ENCODE measurements around the gene ALK.

Gene ALK

GRCh38 chr2:29698216-29698615 lies 223.2 kb downstream of the ALK start:
- no peak for DNase-seq
- Histone ChIP-seq H3K36me3 (no peaks in the 10 kb centered on the region), H3K9me3 (ENCODE audit: severe bottlenecking) (peaks cover 3% of the 10 kb centered on the region), H3K27ac (no peak overlapping the region), H3K4me3 (ENCODE audit: low read depth, low read length) (no peak overlapping the region), H3K27me3 (ENCODE audit: insufficient read depth, low read depth, severe bottlenecking) (no peaks in the 10 kb centered on the region)
- TF ChIP-seq, protein P1, sequence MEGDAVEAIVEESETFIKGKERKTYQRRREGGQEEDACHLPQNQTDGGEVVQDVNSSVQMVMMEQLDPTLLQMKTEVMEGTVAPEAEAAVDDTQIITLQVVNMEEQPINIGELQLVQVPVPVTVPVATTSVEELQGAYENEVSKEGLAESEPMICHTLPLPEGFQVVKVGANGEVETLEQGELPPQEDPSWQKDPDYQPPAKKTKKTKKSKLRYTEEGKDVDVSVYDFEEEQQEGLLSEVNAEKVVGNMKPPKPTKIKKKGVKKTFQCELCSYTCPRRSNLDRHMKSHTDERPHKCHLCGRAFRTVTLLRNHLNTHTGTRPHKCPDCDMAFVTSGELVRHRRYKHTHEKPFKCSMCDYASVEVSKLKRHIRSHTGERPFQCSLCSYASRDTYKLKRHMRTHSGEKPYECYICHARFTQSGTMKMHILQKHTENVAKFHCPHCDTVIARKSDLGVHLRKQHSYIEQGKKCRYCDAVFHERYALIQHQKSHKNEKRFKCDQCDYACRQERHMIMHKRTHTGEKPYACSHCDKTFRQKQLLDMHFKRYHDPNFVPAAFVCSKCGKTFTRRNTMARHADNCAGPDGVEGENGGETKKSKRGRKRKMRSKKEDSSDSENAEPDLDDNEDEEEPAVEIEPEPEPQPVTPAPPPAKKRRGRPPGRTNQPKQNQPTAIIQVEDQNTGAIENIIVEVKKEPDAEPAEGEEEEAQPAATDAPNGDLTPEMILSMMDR (IDR thresholded peaks at IDR 0.05; ENCODE audit: low read depth, low read length), result no peak

GRCh38 chr2:29697715-29698114 lies 223.7 kb downstream of the ALK start:
- no peak overlapping the region for H3K4me3 ChIP-seq (ENCODE audit: low read depth, low read length)
- no peak overlapping the region for H3K27ac ChIP-seq
- TF ChIP-seq, protein P1 (IDR thresholded peaks at IDR 0.05; ENCODE audit: low read depth, low read length), result no peak
- no peaks in the 10 kb centered on the region for H3K36me3 ChIP-seq
- peaks cover 5% of the 10 kb centered on the region for H3K9me3 ChIP-seq (ENCODE audit: severe bottlenecking)
- DNase-seq, result no peak
- no peaks in the 10 kb centered on the region for H3K27me3 ChIP-seq (ENCODE audit: insufficient read depth, low read depth, severe bottlenecking)

- TF ChIP-seq, protein P1 (IDR thresholded peaks at IDR 0.05; ENCODE audit: low read depth, low read length), result no peak
- Histone ChIP-seq H3K27ac (no peak overlapping the region), H3K27me3 (ENCODE audit: insufficient read depth, low read depth, severe bottlenecking) (no peaks in the 10 kb centered on the region), H3K9me3 (ENCODE audit: severe bottlenecking) (peaks cover 10% of the 10 kb centered on the region), H3K4me3 (ENCODE audit: low read depth, low read length) (no peak overlapping the region), H3K36me3 (no peaks in the 10 kb centered on the region)
- DNase-seq, result no peak
Observed at GRCh38 chr2:29697181-29697580, 224.2 kb downstream of the ALK start.

DNA sequence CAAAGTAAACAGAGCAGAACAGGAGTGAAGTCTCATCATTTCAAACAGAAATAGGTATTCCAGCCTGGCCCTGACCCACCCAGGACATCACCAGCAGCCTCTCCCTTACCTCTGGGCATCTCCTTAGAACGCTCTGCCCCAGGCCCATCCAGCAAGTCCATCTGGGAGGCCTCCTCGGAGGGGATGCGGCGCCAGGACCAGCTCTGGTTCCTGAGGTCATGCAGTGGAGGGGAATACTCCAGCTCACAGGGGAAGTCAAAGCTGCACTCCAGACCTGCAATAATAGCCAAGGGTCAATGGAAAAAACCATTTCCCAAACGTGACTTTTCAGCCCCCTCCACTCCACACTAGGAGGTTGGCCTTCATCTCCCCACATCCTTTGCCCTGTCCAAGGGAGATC lies 226.6 kb downstream of the ALK start:
- Histone ChIP-seq H3K27me3 (ENCODE audit: insufficient read depth, low read depth, severe bottlenecking) (no peaks in the 10 kb centered on the region), H3K4me3 (ENCODE audit: low read depth, low read length) (no peak overlapping the region), H3K27ac (no peak overlapping the region), H3K9me3 (ENCODE audit: severe bottlenecking) (peaks cover 15% of the 10 kb centered on the region), H3K36me3 (no peaks in the 10 kb centered on the region)
- no peak for DNase-seq
- TF ChIP-seq, protein P1 (IDR thresholded peaks at IDR 0.05; ENCODE audit: low read depth, low read length), result no peak

- Histone ChIP-seq H3K27me3 (ENCODE audit: insufficient read depth, low read depth, severe bottlenecking) (no peaks in the 10 kb centered on the region), H3K4me3 (ENCODE audit: low read depth, low read length) (no peak overlapping the region), H3K36me3 (no peaks in the 10 kb centered on the region), H3K27ac (no peak overlapping the region), H3K9me3 (ENCODE audit: severe bottlenecking) (peaks cover 15% of the 10 kb centered on the region)
- TF ChIP-seq, protein P1 (IDR thresholded peaks at IDR 0.05; ENCODE audit: low read depth, low read length), result no peak
- DNase-seq, result no peak
Observed at GRCh38 chr2:29691391-29691950, 229.9 kb downstream of the ALK start.

GRCh38 chr2:29689666-29690065 lies 231.7 kb downstream of the ALK start:
- Histone ChIP-seq H3K27me3 (ENCODE audit: insufficient read depth, low read depth, severe bottlenecking) (no peaks in the 10 kb centered on the region), H3K36me3 (no peaks in the 10 kb centered on the region), H3K9me3 (ENCODE audit: severe bottlenecking) (peaks cover 12% of the 10 kb centered on the region), H3K4me3 (ENCODE audit: low read depth, low read length) (no peak overlapping the region), H3K27ac (no peak overlapping the region)
- DNase-seq, result no peak
- TF ChIP-seq, protein P1 (IDR thresholded peaks at IDR 0.05; ENCODE audit: low read depth, low read length), result no peak

All from WERI-Rb-1 (cell line).